Chondrocyte (in vitro differentiated cells): Measurements from ENCODE around the gene IL22RA1. TPM values are rescaled to one million over a fixed set of nuclear protein-coding genes. Genes with fewer than 3 reads are reported as not detected.
A peak's percentile ranks its signal among the peaks of the same experiment; 100 is the strongest.

Experiments
- DNase-seq: peaks from one replicate; pipeline ENCODE4 v3.0.0; 2021; ENCODE audit warnings: mixed read lengths, low spot score
- H3K27ac Mint-ChIP-seq: one replicate; pipeline ENCODE4 v1.8.0; 2021; ENCODE audit warnings: mild to moderate bottlenecking, moderate library complexity, mixed read lengths; ENCODE audit not compliant: unreplicated experiment
- H3K27me3 Mint-ChIP-seq: 2 replicates; pipeline ENCODE4 v1.8.0; 2021; ENCODE audit warnings: low read depth, mixed read lengths
- H3K36me3 Mint-ChIP-seq: 2 replicates; pipeline ENCODE4 v1.8.0; 2021; ENCODE audit warnings: low read depth, mixed read lengths
- H3K4me1 Mint-ChIP-seq: 2 replicates; pipeline ENCODE4 v1.8.0; 2021; ENCODE audit warnings: low read depth, mild to moderate bottlenecking, mixed read lengths
- H3K4me3 Mint-ChIP-seq: one replicate; pipeline ENCODE4 v1.8.0; 2021; ENCODE audit warnings: mild to moderate bottlenecking, moderate library complexity, mixed read lengths; ENCODE audit not compliant: unreplicated experiment
- H3K9me3 Mint-ChIP-seq: 2 replicates; pipeline ENCODE4 v1.8.0; 2021; ENCODE audit warnings: low read depth, mixed read lengths
- CTCF ChIP-seq: fragments of 200-600 bp; sonication (generic); IDR thresholded peaks from 2 replicates; pipeline ENCODE4 v1.5.0; 2021; ENCODE audit warnings: antibody characterized with exemption, mild to moderate bottlenecking, moderate library complexity
- total RNA-seq: library from RNA; stranded (reverse); gene quantifications from 3 replicates; pipeline ENCODE4 v1.2.1, GENCODE V29; 2021

The IL22RA1 gene
- total RNA-seq, 1 donor from 2014 or later = not detected

GRCh38 chr1:24139222-24139489, 3.8 kb downstream of the IL22RA1 start:
- no peaks in the 10 kb centered on the region for H3K36me3 Mint-ChIP-seq
- H3K4me3 Mint-ChIP-seq = no peak overlapping the region
- peaks cover 6% of the 10 kb centered on the region for H3K9me3 Mint-ChIP-seq
- no peak for TF ChIP-seq CTCF
- no peak overlapping the region for H3K27ac Mint-ChIP-seq
- DNase-seq = no peak
- H3K4me1 Mint-ChIP-seq = no peaks in the 10 kb centered on the region
- H3K27me3 Mint-ChIP-seq = peaks cover 8% of the 10 kb centered on the region

GRCh38 chr1:24138476-24139221, 4.3 kb downstream of the IL22RA1 start:
- Mint-ChIP-seq H3K4me3 (no peak overlapping the region), H3K4me1 (no peaks in the 10 kb centered on the region), H3K36me3 (no peaks in the 10 kb centered on the region), H3K27ac (no peak overlapping the region), H3K9me3 (peaks cover 6% of the 10 kb centered on the region), H3K27me3 (peaks cover 3% of the 10 kb centered on the region)
- peak; percentile 29 for DNase-seq
- TF ChIP-seq CTCF = no peak

GRCh38 chr1:24136956-24137539, 5.9 kb downstream of the IL22RA1 start:
- DNase-seq = no peak
- Mint-ChIP-seq H3K4me3 (no peak overlapping the region), H3K36me3 (no peaks in the 10 kb centered on the region), H3K9me3 (peaks cover 6% of the 10 kb centered on the region), H3K4me1 (no peaks in the 10 kb centered on the region), H3K27me3 (peaks cover 2% of the 10 kb centered on the region), H3K27ac (no peak overlapping the region)
- TF ChIP-seq CTCF = no peak

GRCh38 chr1:24134376-24134775, 8.6 kb downstream of the IL22RA1 start:
- Mint-ChIP-seq H3K27me3 (peaks cover 2% of the 10 kb centered on the region), H3K27ac (no peak overlapping the region), H3K4me1 (no peaks in the 10 kb centered on the region), H3K36me3 (peaks cover 2% of the 10 kb centered on the region), H3K9me3 (peaks cover 8% of the 10 kb centered on the region), H3K4me3 (no peak overlapping the region)
- TF ChIP-seq CTCF = no peak
- DNase-seq = peak; percentile 38

- Mint-ChIP-seq H3K27me3 (peaks cover 2% of the 10 kb centered on the region), H3K4me3 (no peak overlapping the region), H3K4me1 (no peaks in the 10 kb centered on the region), H3K36me3 (peaks cover 2% of the 10 kb centered on the region), H3K27ac (no peak overlapping the region), H3K9me3 (peaks cover 3% of the 10 kb centered on the region)
- no peak for TF ChIP-seq CTCF
- DNase-seq = no peak
Measured at GRCh38 chr1:24133819-24134218, 9.1 kb downstream of the IL22RA1 start.
